Mesendoderm (in vitro differentiated cells): Measurements from ENCODE around the gene ANKRD13D.

Experiments used
- DNase-seq: peaks from one replicate; pipeline ENCODE4 v3.0.0; 2013
- H2AK5ac ChIP-seq: 2 replicates; pipeline ENCODE4 v1.6.1; 2013; ENCODE audit warnings: low read length, inconsistent platforms
- H2BK120ac ChIP-seq: 2 replicates; pipeline ENCODE4 v1.6.1; 2013; ENCODE audit warnings: low read depth, mild to moderate bottlenecking, low read length, moderate library complexity, mixed read lengths
- H2BK15ac ChIP-seq: replicated peaks from 2 replicates; pipeline ENCODE4 v1.6.1; 2013; ENCODE audit warnings: low read depth, mild to moderate bottlenecking, moderate library complexity
- H2BK5ac ChIP-seq: 2 replicates; pipeline ENCODE4 v1.6.1; 2013; ENCODE audit warnings: low read length, inconsistent platforms
- H3K18ac ChIP-seq: 2 replicates; pipeline ENCODE4 v1.6.1; 2013; ENCODE audit warnings: mild to moderate bottlenecking, low read length, mixed read lengths
- H3K23ac ChIP-seq: one replicate; pipeline ENCODE4 v1.6.1; 2013; ENCODE audit warnings: low read length
- H3K27ac ChIP-seq: 2 replicates; pipeline ENCODE4 v1.5.1; 2013; ENCODE audit warnings: low read depth, mild to moderate bottlenecking, inconsistent platforms, low read length, moderate library complexity
- H3K27me3 ChIP-seq: 2 replicates; pipeline ENCODE4 v1.6.1; 2013; ENCODE audit warnings: low read length, control low read depth, mild to moderate bottlenecking, inconsistent platforms; ENCODE audit not compliant: insufficient read depth, poor library complexity
- H3K36me3 ChIP-seq: 2 replicates; pipeline ENCODE4 v1.6.1; 2013; ENCODE audit warnings: low read length, inconsistent platforms; ENCODE audit not compliant: control insufficient read depth, insufficient read depth
- H3K4ac ChIP-seq: one replicate; pipeline ENCODE4 v1.6.1; 2013; ENCODE audit warnings: low read depth, mild to moderate bottlenecking, low read length, moderate library complexity
- H3K4me1 ChIP-seq: 2 replicates; pipeline ENCODE4 v1.6.1; 2013; ENCODE audit warnings: low read depth, low read length, inconsistent platforms; ENCODE audit not compliant: control insufficient read depth
- H3K4me2 ChIP-seq: 2 replicates; pipeline ENCODE4 v1.6.1; 2013; ENCODE audit warnings: low read length
- H3K4me3 ChIP-seq: 2 replicates; pipeline ENCODE4 v1.5.1; 2013; ENCODE audit warnings: mild to moderate bottlenecking, low read length
- H3K56ac ChIP-seq: one replicate; pipeline ENCODE4 v1.6.1; 2013; ENCODE audit warnings: low read length
- H3K79me1 ChIP-seq: 2 replicates; pipeline ENCODE4 v1.6.1; 2013; ENCODE audit warnings: low read length, inconsistent platforms
- H3K79me2 ChIP-seq: 2 replicates; pipeline ENCODE4 v1.6.1; 2013; ENCODE audit warnings: mild to moderate bottlenecking, low read length; ENCODE audit not compliant: control insufficient read depth, insufficient read depth
- H3K9ac ChIP-seq: 2 replicates; pipeline ENCODE4 v1.6.1; 2013; ENCODE audit warnings: low read length, inconsistent platforms
- H4K5ac ChIP-seq: one replicate; pipeline ENCODE4 v1.6.1; 2013; ENCODE audit warnings: low read length
- H4K8ac ChIP-seq: one replicate; pipeline ENCODE4 v1.6.1; 2013; ENCODE audit warnings: low read depth, mild to moderate bottlenecking, control low read depth, low read length, moderate library complexity
- WGBS: extraction: QIAGEN DNeasy Blood & Tissue Kit; methylation state at CpG from one replicate; pipeline ENCODE4 v1.1.7; 2013; ENCODE audit warnings: low lambda C conversion rate, missing lambda C conversion rate; ENCODE audit not compliant: insufficient coverage; ENCODE audit errors: extremely low coverage; 5-methylcytosine and 5-hydroxymethylcytosine counted together

The ANKRD13D gene

DNA sequence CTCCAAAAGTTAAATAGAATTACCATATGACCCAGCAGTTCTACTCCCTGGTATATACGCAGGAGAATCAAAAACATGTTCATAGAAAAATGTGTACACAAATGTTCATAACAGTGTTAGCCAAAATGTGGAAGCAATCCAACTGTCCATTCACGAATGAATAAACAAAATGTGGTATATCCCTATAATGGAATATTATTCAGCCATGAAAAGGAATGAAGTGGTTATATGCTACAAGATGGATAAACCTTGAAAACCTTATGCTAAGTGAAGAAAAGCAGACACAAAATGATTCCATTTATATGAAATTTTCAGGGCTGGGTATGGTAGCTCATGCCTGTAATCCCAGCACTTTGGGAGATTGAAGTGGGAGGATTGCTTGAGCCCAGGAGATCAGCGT lies 48.2 kb downstream of the ANKRD13D start:
- Histone ChIP-seq H3K4me2 (no peak overlapping the region), H3K79me2 (no peaks in the 10 kb centered on the region), H2BK120ac (no peak overlapping the region), H2AK5ac (no peak overlapping the region), H3K27ac (no peak overlapping the region), H3K9ac (no peak overlapping the region), H3K27me3 (no peaks in the 10 kb centered on the region), H3K18ac (no peak overlapping the region), H3K36me3 (no peaks in the 10 kb centered on the region), H3K56ac (no peak overlapping the region), H4K5ac (no peak overlapping the region), H3K23ac (no peak overlapping the region), H3K4me3 (no peak overlapping the region), H3K79me1 (no peaks in the 10 kb centered on the region), H2BK15ac (no peak overlapping the region), H2BK5ac (no peak overlapping the region), H3K4ac (no peak overlapping the region), H3K4me1 (no peaks in the 10 kb centered on the region), H4K8ac (no peak overlapping the region)
- DNase-seq, result no peak
- no CpG with 5 or more reads among the region's 3 CpGs for WGBS

GRCh38 chr11:67344264-67344663 lies 55.2 kb downstream of the ANKRD13D start:
- Histone ChIP-seq H2BK120ac (no peak overlapping the region), H3K27me3 (no peaks in the 10 kb centered on the region), H3K4me2 (no peak overlapping the region), H3K4ac (no peak overlapping the region), H2BK15ac (no peak overlapping the region), H3K23ac (no peak overlapping the region), H3K18ac (no peak overlapping the region), H2BK5ac (no peak overlapping the region), H3K36me3 (no peaks in the 10 kb centered on the region), H3K4me3 (no peak overlapping the region), H3K56ac (no peak overlapping the region), H4K5ac (no peak overlapping the region), H3K79me2 (no peaks in the 10 kb centered on the region), H3K9ac (no peak overlapping the region), H4K8ac (no peak overlapping the region), H3K4me1 (no peaks in the 10 kb centered on the region), H3K27ac (no peak overlapping the region), H2AK5ac (no peak overlapping the region), H3K79me1 (no peaks in the 10 kb centered on the region)
- no peak for DNase-seq
- WGBS, result no CpG with 5 or more reads among the region's 4 CpGs

DNA sequence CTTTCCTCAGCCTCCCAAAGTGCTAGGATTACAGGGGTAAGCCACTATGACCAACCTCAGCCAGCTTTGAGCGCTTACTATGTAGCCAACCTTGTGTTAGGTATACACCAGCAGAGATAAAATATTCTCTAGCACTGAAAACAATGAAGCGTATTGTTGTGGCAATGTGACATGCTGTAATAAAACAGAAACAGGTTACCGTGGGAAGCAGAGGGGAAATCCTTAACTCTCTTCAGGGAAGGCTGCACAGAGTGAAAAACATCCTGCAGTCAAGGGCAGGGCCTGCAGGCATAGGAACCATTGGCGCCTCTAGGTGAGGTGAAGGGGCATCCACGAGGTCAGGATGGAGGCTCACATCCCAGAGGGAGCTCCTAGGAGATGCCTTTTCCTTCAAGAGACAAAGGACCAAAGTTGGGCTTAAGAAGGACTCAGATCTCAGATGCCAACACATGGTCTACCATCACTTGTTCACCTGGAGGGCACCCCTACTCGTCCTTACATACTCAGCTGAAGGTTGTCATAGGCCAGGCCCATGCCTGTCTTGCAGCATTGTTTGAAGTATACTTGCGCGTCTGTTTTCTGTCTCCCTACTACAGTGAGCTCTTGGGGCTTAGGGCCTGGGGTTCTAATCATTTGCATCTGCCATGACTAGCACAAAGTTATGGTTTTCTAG lies 56.3 kb downstream of the ANKRD13D start:
- Histone ChIP-seq H3K4ac (no peak overlapping the region), H3K18ac (no peak overlapping the region), H3K27ac (no peak overlapping the region), H3K4me2 (no peak overlapping the region), H3K9ac (no peak overlapping the region), H3K36me3 (no peaks in the 10 kb centered on the region), H3K27me3 (no peaks in the 10 kb centered on the region), H3K4me1 (no peaks in the 10 kb centered on the region), H2AK5ac (no peak overlapping the region), H4K5ac (no peak overlapping the region), H2BK15ac (no peak overlapping the region), H4K8ac (no peak overlapping the region), H3K23ac (no peak overlapping the region), H2BK5ac (no peak overlapping the region), H2BK120ac (no peak overlapping the region), H3K79me2 (no peaks in the 10 kb centered on the region), H3K79me1 (no peaks in the 10 kb centered on the region), H3K56ac (no peak overlapping the region), H3K4me3 (no peak overlapping the region)
- no CpG with 5 or more reads among the region's 8 CpGs for WGBS
- no peak for DNase-seq

DNA sequence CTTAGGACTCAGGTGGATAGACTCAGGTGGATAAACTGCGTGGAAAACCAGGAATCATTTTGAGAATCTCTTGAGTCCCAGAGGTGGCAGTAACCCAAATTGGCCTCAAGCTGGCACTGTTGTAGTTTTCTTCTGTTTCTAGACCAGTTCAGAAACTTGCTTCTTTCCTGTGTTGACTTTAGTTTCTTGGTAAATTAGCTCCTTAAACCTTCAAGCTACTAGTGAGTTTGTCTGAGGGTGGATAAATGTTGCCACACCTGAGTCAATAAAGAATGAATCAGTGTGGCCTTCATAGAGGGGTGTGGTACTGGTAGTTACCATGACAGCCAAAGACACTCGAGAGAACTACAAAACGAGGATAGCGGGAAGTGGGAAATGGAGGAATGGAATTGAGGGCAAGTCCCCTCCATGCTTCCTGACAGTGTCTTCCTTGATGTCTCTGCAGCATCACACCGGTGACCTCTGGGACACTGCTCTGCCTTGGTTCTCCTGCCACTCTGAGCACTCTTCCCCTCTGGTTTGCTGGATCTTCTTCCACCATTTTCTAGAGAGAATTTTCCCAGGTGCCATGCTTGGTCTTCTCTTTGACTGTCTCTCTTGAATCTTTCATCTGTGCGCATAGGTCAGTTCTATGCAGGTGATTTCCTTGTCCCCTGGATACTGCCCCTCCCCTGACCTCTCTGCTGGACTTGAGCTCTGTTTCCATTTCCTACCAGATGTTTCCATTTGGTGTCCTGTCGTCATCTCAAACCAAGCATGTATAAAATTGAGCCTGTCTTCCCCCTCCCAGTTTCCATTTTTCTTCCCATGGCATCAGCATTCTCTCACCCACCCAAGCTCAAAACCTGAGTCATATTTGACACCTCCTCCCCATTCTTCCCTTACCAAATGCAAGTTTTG lies 57.1 kb downstream of the ANKRD13D start:
- H3K79me2 ChIP-seq, result no peaks in the 10 kb centered on the region

DNA sequence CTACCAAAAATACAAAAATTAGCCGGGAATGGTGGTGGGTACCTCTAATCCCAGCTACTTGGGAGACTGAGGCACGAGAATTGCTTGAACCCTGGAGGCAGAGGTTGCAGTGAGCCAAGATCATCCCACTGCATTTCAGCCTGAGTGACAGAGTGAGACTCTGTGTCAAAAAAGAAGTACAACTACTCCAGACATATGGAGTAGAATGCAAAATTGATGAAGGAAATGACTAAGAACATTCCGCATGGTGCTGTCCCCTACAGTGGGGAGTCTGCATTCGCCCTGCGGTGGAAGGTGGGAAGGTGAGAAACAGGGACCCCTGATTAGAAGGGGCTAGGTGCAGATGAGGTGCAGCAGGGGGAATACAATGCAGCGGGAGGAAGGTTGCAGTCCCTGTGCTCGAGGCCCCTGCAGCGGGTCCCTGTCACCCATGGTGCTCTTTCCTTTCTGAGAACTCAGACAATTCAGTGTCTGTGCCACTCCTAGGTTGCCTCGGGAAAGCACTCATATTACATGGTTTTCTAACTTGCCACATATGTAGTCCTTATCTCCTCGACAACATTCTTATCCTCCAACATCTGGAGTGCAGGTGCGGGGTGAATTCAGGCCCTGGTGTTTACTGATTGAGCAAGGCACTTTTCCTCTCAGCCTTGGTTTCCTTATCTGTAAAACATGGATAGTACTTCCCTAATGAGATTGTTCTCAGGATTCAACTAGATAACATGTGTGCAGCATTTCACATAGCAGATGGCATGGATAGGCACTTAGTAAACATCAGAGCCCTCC lies 59.1 kb downstream of the ANKRD13D start:
- no peak overlapping the region for H2BK15ac ChIP-seq
- H3K27ac ChIP-seq, result no peak overlapping the region
- WGBS, result no CpG with 5 or more reads among the region's 11 CpGs
- H3K18ac ChIP-seq, result no peak overlapping the region
- H4K8ac ChIP-seq, result no peak overlapping the region
- H3K4me3 ChIP-seq, result no peak overlapping the region
- no peak overlapping the region for H2BK120ac ChIP-seq
- no peak overlapping the region for H3K23ac ChIP-seq
- H2AK5ac ChIP-seq, result no peak overlapping the region
- H3K56ac ChIP-seq, result no peak overlapping the region
- peak; percentile 62 for DNase-seq
- peaks cover 3% of the 10 kb centered on the region for H3K4me1 ChIP-seq
- H3K79me2 ChIP-seq, result no peaks in the 10 kb centered on the region
- H3K79me1 ChIP-seq, result no peaks in the 10 kb centered on the region
- H3K27me3 ChIP-seq, result no peaks in the 10 kb centered on the region
- no peak overlapping the region for H3K4me2 ChIP-seq
- no peak overlapping the region for H4K5ac ChIP-seq
- no peak overlapping the region for H2BK5ac ChIP-seq
- no peak overlapping the region for H3K9ac ChIP-seq
- no peak overlapping the region for H3K4ac ChIP-seq
- H3K36me3 ChIP-seq, result no peaks in the 10 kb centered on the region

More for the DNA sequence above, 57.1 kb downstream of the ANKRD13D start:
- DNase-seq, result peak; percentile 68
- Histone ChIP-seq H3K27me3 (no peaks in the 10 kb centered on the region), H4K8ac (no peak overlapping the region), H2BK5ac (no peak overlapping the region), H3K4me2 (no peak overlapping the region), H2BK15ac (no peak overlapping the region), H3K4me1 (no peaks in the 10 kb centered on the region), H3K9ac (no peak overlapping the region), H2BK120ac (no peak overlapping the region), H3K4ac (no peak overlapping the region), H4K5ac (no peak overlapping the region), H3K23ac (no peak overlapping the region), H2AK5ac (no peak overlapping the region), H3K36me3 (no peaks in the 10 kb centered on the region), H3K79me1 (no peaks in the 10 kb centered on the region), H3K4me3 (no peak overlapping the region), H3K27ac (no peak overlapping the region), H3K18ac (no peak overlapping the region), H3K56ac (no peak overlapping the region)
- no CpG with 5 or more reads among the region's 7 CpGs for WGBS
